ENCODE results near the gene STXBP1. TPM values are rescaled to one million over a fixed set of nuclear protein-coding genes. Genes with fewer than 3 reads are reported as not detected.

Gene STXBP1
- total and polyA plus RNA-seq, 2 experiments from 2014 or later = 48.6 to 50.4 TPM

DNA sequence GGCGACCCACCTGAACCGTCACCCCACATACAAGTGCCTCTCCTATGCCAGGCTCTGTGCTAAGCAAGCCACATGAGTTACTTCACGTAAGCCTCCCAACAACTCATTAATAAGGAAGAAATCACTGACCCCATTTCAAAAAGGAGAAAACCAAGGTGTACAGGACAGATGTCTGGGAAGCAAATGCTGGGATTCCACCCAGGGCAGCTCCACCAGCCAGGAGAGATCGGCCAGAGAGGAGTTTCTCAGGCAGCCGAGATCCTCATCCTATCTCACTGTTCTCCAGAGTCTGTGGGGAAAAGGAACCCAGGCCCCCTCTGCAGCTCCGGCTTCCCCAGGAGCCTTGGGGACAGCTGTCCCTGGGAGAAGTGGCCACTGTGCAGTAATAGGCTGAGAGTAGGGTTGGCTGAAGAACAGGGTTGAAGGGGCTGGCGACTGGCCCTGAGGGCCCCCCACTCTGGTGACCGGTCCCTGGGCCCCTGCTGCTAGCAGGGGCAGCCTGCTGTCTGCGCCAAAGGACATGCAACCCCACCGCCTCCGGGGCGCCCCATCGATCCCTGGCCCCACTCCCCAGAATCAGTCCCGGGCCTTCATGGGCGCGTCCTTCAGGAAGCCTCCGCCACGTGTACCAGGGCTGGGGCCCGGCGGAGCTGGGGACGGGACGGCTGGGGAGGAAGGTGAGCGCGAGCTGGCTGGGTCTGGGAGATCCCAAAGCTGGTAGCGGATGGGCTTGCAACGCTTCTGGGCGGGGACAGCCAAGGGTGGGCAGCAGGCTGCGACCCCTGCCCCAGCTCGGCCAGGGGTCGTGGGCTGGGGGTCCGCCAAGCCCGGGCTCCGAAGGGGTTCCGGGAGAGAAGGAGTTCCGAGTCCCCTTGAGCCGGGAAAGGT is 44.1 kb upstream of the STXBP1 start (continued):
- TF ChIP-seq, protein P1, sequence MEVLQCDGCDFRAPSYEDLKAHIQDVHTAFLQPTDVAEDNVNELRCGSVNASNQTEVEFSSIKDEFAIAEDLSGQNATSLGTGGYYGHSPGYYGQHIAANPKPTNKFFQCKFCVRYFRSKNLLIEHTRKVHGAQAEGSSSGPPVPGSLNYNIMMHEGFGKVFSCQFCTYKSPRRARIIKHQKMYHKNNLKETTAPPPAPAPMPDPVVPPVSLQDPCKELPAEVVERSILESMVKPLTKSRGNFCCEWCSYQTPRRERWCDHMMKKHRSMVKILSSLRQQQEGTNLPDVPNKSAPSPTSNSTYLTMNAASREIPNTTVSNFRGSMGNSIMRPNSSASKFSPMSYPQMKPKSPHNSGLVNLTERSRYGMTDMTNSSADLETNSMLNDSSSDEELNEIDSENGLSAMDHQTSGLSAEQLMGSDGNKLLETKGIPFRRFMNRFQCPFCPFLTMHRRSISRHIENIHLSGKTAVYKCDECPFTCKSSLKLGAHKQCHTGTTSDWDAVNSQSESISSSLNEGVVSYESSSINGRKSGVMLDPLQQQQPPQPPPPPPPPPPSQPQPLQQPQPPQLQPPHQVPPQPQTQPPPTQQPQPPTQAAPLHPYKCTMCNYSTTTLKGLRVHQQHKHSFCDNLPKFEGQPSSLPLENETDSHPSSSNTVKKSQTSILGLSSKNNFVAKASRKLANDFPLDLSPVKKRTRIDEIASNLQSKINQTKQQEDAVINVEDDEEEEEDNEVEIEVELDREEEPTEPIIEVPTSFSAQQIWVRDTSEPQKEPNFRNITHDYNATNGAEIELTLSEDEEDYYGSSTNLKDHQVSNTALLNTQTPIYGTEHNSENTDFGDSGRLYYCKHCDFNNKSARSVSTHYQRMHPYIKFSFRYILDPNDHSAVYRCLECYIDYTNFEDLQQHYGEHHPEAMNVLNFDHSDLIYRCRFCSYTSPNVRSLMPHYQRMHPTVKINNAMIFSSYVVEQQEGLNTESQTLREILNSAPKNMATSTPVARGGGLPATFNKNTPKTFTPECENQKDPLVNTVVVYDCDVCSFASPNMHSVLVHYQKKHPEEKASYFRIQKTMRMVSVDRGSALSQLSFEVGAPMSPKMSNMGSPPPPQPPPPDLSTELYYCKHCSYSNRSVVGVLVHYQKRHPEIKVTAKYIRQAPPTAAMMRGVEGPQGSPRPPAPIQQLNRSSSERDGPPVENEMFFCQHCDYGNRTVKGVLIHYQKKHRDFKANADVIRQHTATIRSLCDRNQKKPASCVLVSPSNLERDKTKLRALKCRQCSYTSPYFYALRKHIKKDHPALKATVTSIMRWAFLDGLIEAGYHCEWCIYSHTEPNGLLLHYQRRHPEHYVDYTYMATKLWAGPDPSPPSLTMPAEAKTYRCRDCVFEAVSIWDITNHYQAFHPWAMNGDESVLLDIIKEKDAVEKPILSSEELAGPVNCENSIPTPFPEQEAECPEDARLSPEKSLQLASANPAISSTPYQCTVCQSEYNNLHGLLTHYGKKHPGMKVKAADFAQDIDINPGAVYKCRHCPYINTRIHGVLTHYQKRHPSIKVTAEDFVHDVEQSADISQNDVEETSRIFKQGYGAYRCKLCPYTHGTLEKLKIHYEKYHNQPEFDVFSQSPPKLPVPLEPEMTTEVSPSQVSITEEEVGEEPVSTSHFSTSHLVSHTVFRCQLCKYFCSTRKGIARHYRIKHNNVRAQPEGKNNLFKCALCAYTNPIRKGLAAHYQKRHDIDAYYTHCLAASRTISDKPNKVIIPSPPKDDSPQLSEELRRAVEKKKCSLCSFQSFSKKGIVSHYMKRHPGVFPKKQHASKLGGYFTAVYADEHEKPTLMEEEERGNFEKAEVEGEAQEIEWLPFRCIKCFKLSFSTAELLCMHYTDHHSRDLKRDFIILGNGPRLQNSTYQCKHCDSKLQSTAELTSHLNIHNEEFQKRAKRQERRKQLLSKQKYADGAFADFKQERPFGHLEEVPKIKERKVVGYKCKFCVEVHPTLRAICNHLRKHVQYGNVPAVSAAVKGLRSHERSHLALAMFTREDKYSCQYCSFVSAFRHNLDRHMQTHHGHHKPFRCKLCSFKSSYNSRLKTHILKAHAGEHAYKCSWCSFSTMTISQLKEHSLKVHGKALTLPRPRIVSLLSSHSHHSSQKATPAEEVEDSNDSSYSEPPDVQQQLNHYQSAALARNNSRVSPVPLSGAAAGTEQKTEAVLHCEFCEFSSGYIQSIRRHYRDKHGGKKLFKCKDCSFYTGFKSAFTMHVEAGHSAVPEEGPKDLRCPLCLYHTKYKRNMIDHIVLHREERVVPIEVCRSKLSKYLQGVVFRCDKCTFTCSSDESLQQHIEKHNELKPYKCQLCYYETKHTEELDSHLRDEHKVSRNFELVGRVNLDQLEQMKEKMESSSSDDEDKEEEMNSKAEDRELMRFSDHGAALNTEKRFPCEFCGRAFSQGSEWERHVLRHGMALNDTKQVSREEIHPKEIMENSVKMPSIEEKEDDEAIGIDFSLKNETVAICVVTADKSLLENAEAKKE (CRISPR knock-in tag; IDR thresholded peaks at IDR 0.05) = no peak
- TF ChIP-seq CTCF (conservative IDR thresholded peaks at IDR 0.05; ENCODE audit: low read depth in 2 of 2) (no peak), NANOG (IDR thresholded peaks at IDR 0.05; ENCODE audit: borderline replicate concordance) (no peak), STAT1 (IDR thresholded peaks at IDR 0.05; ENCODE audit: unreplicated experiment) (no peak)

GRCh38 chr9:127568618-127568970 is 43.5 kb upstream of the STXBP1 start:
- Histone ChIP-seq H3K27me3 (ENCODE audit: insufficient read depth) (no peaks in the 10 kb centered on the region; the same call in 1 of the 2 replicates), H3K4me3 (peak overlapping the region; percentile 89), H3K27ac (ENCODE audit: low read depth) (no peak overlapping the region), H3K4me1 (ENCODE audit: insufficient read depth) (peaks cover 27% of the 10 kb centered on the region), H3K79me2 (replicated peaks; ENCODE audit: insufficient read depth) (peaks cover 44% of the 10 kb centered on the region), H3K9me2 (ENCODE audit: insufficient read depth) (no peaks in the 10 kb centered on the region), H3F3A (replicated peaks; ENCODE audit: low read depth) (peaks cover 19% of the 10 kb centered on the region; the same call in 1 of the 2 replicates), H3K36me3 (ENCODE audit: insufficient read depth) (no peaks in the 10 kb centered on the region), H4K20me1 (replicated peaks; ENCODE audit: insufficient read depth) (peaks cover 8% of the 10 kb centered on the region), H3K4me2 (peak overlapping the region; percentile 97), H2AFZ (peak overlapping the region; percentile 80; the same call in 1 of the 2 replicates)
- no peaks in the 10 kb centered on the region for H3K36me3 Mint-ChIP-seq (ENCODE audit: low read depth)
- ATAC-seq (peak; percentile 36), DNase-seq (ENCODE audit: low spot score) (no peak)
- peaks cover 28% of the 10 kb centered on the region for H3K4me1 Mint-ChIP-seq
- H3K27me3 Mint-ChIP-seq (ENCODE audit: insufficient read depth, low read depth, poor library complexity) = peaks cover 8% of the 10 kb centered on the region
- no peaks in the 10 kb centered on the region for H3K9me3 Mint-ChIP-seq
- H3K4me3 Mint-ChIP-seq = peak overlapping the region; percentile 72; the same call in 2 of the 3 replicates
- no peak overlapping the region for H3K27ac Mint-ChIP-seq
- TF ChIP-seq, protein P2, sequence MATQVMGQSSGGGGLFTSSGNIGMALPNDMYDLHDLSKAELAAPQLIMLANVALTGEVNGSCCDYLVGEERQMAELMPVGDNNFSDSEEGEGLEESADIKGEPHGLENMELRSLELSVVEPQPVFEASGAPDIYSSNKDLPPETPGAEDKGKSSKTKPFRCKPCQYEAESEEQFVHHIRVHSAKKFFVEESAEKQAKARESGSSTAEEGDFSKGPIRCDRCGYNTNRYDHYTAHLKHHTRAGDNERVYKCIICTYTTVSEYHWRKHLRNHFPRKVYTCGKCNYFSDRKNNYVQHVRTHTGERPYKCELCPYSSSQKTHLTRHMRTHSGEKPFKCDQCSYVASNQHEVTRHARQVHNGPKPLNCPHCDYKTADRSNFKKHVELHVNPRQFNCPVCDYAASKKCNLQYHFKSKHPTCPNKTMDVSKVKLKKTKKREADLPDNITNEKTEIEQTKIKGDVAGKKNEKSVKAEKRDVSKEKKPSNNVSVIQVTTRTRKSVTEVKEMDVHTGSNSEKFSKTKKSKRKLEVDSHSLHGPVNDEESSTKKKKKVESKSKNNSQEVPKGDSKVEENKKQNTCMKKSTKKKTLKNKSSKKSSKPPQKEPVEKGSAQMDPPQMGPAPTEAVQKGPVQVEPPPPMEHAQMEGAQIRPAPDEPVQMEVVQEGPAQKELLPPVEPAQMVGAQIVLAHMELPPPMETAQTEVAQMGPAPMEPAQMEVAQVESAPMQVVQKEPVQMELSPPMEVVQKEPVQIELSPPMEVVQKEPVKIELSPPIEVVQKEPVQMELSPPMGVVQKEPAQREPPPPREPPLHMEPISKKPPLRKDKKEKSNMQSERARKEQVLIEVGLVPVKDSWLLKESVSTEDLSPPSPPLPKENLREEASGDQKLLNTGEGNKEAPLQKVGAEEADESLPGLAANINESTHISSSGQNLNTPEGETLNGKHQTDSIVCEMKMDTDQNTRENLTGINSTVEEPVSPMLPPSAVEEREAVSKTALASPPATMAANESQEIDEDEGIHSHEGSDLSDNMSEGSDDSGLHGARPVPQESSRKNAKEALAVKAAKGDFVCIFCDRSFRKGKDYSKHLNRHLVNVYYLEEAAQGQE (IDR thresholded peaks at IDR 0.05; ENCODE audit: unreplicated experiment) = no peak
- no peak for TF ChIP-seq JUNB (IDR thresholded peaks at IDR 0.05; ENCODE audit: unreplicated experiment)

Measured in GM23338 (cell line).